ENCODE data around the gene IRF2BP2. TPM values are rescaled to one million over a fixed set of nuclear protein-coding genes. Genes with fewer than 3 reads are reported as not detected.

Gene IRF2BP2
- total RNA-seq, 1 donor = 172 TPM

DNA sequence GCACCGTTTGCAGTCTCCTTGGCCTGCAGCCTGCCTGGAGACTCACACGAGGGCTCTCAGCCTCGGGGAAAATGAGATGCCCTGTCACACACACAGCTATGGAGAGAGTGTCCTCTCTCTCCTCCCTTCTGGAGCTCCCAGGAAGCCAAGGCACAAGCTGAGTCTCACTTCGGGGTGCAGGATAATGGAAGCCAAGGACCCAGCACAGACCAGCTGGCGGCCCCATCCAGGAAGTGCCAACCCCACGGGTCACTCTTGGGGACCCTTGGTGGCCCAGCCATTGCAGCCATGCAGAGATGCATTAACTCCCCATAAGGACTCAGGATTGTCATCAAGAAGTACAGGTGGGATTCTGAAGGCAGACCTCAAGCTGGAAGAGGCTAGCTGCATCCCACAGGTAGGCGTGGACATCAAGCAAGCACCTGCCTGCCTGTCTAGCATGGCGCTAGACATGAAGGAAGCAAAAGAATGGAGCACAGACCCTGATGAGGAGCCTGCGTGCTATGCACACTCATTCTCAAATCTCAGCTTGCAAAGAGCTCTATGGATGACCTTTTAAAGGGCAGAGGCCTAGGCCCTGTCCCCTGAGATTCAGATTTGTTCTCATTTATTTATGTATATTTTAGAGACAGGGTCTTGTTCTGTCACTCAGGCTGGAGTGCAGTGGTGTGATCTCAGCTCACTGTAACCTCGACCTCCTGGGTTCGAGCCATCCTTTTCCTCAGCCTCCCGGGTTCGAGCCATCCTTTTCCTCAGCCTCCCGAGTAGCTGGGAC is 49.9 kb downstream of the IRF2BP2 start:
- Histone ChIP-seq H3K27ac (ENCODE audit: low read depth, low read length) (no peak overlapping the region), H3K36me3 (ENCODE audit: insufficient read depth, low read length) (no peaks in the 10 kb centered on the region), H3K4me1 (ENCODE audit: insufficient read depth, low read length) (peaks cover 12% of the 10 kb centered on the region), H3K4me2 (ENCODE audit: insufficient read depth, low read length) (no peak overlapping the region), H3K79me2 (ENCODE audit: insufficient read depth, low read length) (no peaks in the 10 kb centered on the region), H3K27me3 (ENCODE audit: insufficient read depth, low read length) (no peaks in the 10 kb centered on the region), H3K4me3 (ENCODE audit: insufficient read depth, low read length) (no peak overlapping the region), H3K9me3 (ENCODE audit: low read depth, low read length) (no peaks in the 10 kb centered on the region), H4K20me1 (ENCODE audit: insufficient read depth, low read length) (no peaks in the 10 kb centered on the region), H2AFZ (ENCODE audit: low read length) (no peak overlapping the region)
- DNase-seq (ENCODE audit: insufficient read length, low spot score, missing footprints) = no peak
- TF ChIP-seq, protein P1, sequence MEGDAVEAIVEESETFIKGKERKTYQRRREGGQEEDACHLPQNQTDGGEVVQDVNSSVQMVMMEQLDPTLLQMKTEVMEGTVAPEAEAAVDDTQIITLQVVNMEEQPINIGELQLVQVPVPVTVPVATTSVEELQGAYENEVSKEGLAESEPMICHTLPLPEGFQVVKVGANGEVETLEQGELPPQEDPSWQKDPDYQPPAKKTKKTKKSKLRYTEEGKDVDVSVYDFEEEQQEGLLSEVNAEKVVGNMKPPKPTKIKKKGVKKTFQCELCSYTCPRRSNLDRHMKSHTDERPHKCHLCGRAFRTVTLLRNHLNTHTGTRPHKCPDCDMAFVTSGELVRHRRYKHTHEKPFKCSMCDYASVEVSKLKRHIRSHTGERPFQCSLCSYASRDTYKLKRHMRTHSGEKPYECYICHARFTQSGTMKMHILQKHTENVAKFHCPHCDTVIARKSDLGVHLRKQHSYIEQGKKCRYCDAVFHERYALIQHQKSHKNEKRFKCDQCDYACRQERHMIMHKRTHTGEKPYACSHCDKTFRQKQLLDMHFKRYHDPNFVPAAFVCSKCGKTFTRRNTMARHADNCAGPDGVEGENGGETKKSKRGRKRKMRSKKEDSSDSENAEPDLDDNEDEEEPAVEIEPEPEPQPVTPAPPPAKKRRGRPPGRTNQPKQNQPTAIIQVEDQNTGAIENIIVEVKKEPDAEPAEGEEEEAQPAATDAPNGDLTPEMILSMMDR (IDR thresholded peaks at IDR 0.05; ENCODE audit: extremely low read depth, low read depth, low read length) = no peak

DNA sequence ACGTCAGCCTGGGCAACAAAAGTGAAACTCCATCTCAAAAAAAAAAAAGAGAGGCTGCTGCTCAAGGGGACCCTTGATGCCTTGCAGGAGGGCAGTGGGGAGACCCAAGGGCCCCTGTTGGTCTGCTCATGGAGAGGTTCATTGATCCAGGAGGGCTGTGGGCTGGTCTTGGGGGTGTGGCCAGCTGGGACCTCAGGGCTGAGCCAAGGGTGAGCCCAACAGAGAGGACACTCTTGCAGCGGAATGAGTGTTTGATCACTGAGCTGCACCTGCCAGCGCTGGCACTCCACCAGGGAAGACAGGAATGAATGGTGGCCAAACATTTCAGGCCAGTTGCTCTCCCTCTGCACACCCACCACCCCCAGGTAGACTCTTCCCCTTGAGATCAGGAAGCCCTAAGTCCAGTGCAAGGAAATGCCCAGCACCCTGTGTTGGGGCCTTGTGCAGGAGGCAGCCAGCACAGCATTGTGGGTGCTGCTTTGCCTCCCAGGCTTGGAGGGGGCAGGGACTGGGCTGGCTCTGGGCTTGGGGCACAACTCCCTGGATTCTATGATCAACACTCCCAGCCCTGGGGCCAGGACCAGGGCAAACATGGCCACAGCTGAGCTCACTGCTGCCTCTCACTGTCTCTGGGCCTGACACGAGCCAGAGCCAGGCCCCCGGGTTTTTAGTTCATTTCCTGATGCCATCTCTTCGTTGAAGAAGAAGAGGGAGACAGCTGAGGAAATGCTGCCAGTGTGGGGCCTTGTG is 50.7 kb downstream of the IRF2BP2 start:
- H2AFZ ChIP-seq (ENCODE audit: low read length) = no peak overlapping the region
- H4K20me1 ChIP-seq (ENCODE audit: insufficient read depth, low read length) = no peaks in the 10 kb centered on the region
- H3K9me3 ChIP-seq (ENCODE audit: low read depth, low read length) = no peaks in the 10 kb centered on the region
- H3K4me3 ChIP-seq (ENCODE audit: insufficient read depth, low read length) = no peak overlapping the region
- H3K4me2 ChIP-seq (ENCODE audit: insufficient read depth, low read length) = no peak overlapping the region
- TF ChIP-seq, protein P1 (IDR thresholded peaks at IDR 0.05; ENCODE audit: extremely low read depth, low read depth, low read length) = no peak
- H3K36me3 ChIP-seq (ENCODE audit: insufficient read depth, low read length) = no peaks in the 10 kb centered on the region
- H3K27me3 ChIP-seq (ENCODE audit: insufficient read depth, low read length) = no peaks in the 10 kb centered on the region
- H3K4me1 ChIP-seq (ENCODE audit: insufficient read depth, low read length) = peaks cover 5% of the 10 kb centered on the region
- DNase-seq (ENCODE audit: insufficient read length, low spot score, missing footprints) = no peak
- H3K79me2 ChIP-seq (ENCODE audit: insufficient read depth, low read length) = no peaks in the 10 kb centered on the region
- H3K27ac ChIP-seq (ENCODE audit: low read depth, low read length) = no peak overlapping the region

DNA sequence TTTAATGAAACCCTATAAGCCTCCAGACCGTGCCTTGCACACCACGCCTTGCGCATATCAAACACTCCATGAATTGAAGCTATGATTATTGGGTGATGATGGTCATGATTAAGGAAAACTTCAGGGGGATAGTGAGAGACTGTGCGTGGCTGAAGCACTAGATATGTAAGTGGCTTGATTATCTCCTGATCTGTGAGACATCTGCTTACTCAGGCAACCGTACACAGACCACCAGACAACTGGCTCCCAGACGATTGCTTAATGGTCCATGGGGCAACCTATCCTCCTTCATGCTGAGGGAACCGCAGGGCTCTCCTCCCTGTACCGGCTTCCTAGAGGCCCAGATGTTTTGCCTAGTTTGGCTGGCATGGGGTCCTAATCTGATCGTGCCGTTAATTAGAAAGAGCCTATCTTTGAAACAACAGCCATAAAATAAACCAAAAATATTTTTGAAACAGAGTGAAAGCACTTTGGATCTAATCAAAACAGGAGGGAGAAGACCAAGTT is 51.6 kb downstream of the IRF2BP2 start:
- Histone ChIP-seq H3K4me1 (ENCODE audit: insufficient read depth, low read length) (peaks cover 10% of the 10 kb centered on the region), H3K27me3 (ENCODE audit: insufficient read depth, low read length) (no peaks in the 10 kb centered on the region), H3K4me3 (ENCODE audit: insufficient read depth, low read length) (no peak overlapping the region), H3K27ac (ENCODE audit: low read depth, low read length) (no peak overlapping the region), H3K79me2 (ENCODE audit: insufficient read depth, low read length) (no peaks in the 10 kb centered on the region), H2AFZ (ENCODE audit: low read length) (no peak overlapping the region), H3K9me3 (ENCODE audit: low read depth, low read length) (no peaks in the 10 kb centered on the region), H3K4me2 (ENCODE audit: insufficient read depth, low read length) (no peak overlapping the region), H4K20me1 (ENCODE audit: insufficient read depth, low read length) (no peaks in the 10 kb centered on the region), H3K36me3 (ENCODE audit: insufficient read depth, low read length) (no peaks in the 10 kb centered on the region)
- TF ChIP-seq, protein P1 (IDR thresholded peaks at IDR 0.05; ENCODE audit: extremely low read depth, low read depth, low read length) = no peak
- DNase-seq (ENCODE audit: insufficient read length, low spot score, missing footprints) = no peak

All from osteoblast (primary cell).